GM19324 (cell line): ENCODE data around the gene CCDC85C.

Source experiments
- ATAC-seq: cut with Tn5 transposase; IDR thresholded peaks from one replicate; pipeline ENCODE4 v1.9.1; 2021; ENCODE audit warnings: mild to moderate bottlenecking, moderate library complexity; ENCODE audit not compliant: unreplicated experiment, low FRiP score

CCDC85C gene

GRCh38 chr14:99544991-99545390 is 59.0 kb downstream of the CCDC85C start:
- no peak for ATAC-seq

- ATAC-seq: no peak
Measured at GRCh38 chr14:99543985-99544384, 60.0 kb downstream of the CCDC85C start.

- no peak for ATAC-seq
Measured at GRCh38 chr14:99543370-99543769, 60.6 kb downstream of the CCDC85C start.

GRCh38 chr14:99542566-99542965 is 61.4 kb downstream of the CCDC85C start:
- ATAC-seq: no peak

- ATAC-seq: no peak
Measured at GRCh38 chr14:99541677-99542470, 62.1 kb downstream of the CCDC85C start.

GRCh38 chr14:99541211-99541610 is 62.8 kb downstream of the CCDC85C start:
- no peak for ATAC-seq

GRCh38 chr14:99540196-99541032 is 63.6 kb downstream of the CCDC85C start:
- no peak for ATAC-seq

GRCh38 chr14:99539491-99539890 is 64.5 kb downstream of the CCDC85C start:
- no peak for ATAC-seq

- ATAC-seq: no peak
Measured at GRCh38 chr14:99538733-99539132, 65.3 kb downstream of the CCDC85C start.

GRCh38 chr14:99538275-99538674 is 65.7 kb downstream of the CCDC85C start:
- no peak for ATAC-seq

GRCh38 chr14:99537399-99537798 is 66.6 kb downstream of the CCDC85C start:
- no peak for ATAC-seq

GRCh38 chr14:99535908-99536778 is 67.9 kb downstream of the CCDC85C start:
- no peak for ATAC-seq

GRCh38 chr14:99535448-99535847 is 68.6 kb downstream of the CCDC85C start:
- no peak for ATAC-seq

- ATAC-seq: no peak
Measured at GRCh38 chr14:99534863-99535262, 69.1 kb downstream of the CCDC85C start.

- ATAC-seq: no peak
Measured at GRCh38 chr14:99534333-99534732, 69.7 kb downstream of the CCDC85C start.

- ATAC-seq: no peak
Measured at GRCh38 chr14:99532310-99532709, 71.7 kb downstream of the CCDC85C start.

GRCh38 chr14:99531251-99532096 is 72.5 kb downstream of the CCDC85C start:
- ATAC-seq: no peak

- ATAC-seq: no peak
Measured at GRCh38 chr14:99530407-99531155, 73.4 kb downstream of the CCDC85C start.

GRCh38 chr14:99529899-99530298 is 74.1 kb downstream of the CCDC85C start:
- ATAC-seq: no peak
